ENCODE results near the gene OR51I1.
A peak's percentile ranks its signal among the peaks of the same experiment; 100 is the strongest.

Gene OR51I1, protein sequence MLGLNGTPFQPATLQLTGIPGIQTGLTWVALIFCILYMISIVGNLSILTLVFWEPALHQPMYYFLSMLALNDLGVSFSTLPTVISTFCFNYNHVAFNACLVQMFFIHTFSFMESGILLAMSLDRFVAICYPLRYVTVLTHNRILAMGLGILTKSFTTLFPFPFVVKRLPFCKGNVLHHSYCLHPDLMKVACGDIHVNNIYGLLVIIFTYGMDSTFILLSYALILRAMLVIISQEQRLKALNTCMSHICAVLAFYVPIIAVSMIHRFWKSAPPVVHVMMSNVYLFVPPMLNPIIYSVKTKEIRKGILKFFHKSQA

DNA sequence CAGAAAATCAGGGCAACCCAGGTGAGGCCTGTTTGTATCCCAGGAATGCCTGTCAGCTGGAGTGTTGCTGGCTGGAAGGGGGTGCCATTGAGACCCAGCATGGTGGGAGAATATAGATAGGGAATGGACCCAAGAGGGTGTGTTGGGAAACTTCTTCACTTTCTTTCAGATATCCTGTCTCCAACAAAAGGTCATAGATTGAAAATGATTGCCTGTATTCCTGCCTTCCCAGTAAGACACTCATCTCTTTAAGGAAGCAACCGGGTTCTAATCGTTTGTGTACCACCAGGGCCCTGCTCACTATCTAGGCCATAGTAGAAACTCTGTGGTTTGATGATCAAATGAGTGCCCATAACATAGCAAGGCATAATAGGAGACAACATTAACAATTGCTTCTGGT lies at the start of gene OR51I1:
OR51I1 (minus strand) TSS at position 101 of the 400 bp plus-strand sequence; CDS start at position 101, 0 bp downstream.
- no peak for DNase-seq

DNA sequence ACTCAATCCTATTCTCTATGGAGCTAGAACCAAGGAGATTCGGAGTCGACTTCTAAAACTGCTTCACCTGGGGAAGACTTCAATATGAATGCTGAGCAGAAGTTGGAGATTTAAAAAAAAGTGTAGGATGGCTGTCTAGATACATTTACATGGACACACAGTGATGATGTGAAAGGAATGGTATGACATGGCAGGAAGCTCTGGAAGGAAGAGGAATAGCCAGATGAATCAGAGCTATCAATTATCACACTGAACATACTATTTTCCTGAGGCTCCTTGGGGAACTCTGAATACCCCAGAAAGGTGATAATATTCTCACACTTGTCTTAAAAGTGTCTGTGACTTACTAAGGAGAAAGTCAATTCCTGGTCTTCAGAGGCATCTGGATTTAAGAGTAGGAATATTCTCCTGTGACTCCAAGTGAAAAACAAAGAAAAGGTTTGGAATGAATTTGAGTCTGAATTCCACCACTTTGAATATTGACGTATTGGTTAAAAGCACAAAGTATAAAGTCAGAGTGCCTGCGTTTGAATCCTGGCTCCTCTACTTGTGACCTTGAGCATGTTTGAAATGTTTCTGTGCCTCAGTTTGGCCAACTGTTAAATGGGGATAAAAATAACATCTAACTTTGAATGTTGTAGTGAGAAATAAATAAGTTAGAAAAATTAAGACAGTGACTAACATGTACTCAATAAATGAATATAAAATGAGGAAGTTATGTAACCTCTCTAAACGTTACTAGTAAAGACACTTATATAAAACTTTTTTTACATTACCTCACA lies 48.5 kb upstream of the OR51I1 start:
- no peak for DNase-seq

DNA sequence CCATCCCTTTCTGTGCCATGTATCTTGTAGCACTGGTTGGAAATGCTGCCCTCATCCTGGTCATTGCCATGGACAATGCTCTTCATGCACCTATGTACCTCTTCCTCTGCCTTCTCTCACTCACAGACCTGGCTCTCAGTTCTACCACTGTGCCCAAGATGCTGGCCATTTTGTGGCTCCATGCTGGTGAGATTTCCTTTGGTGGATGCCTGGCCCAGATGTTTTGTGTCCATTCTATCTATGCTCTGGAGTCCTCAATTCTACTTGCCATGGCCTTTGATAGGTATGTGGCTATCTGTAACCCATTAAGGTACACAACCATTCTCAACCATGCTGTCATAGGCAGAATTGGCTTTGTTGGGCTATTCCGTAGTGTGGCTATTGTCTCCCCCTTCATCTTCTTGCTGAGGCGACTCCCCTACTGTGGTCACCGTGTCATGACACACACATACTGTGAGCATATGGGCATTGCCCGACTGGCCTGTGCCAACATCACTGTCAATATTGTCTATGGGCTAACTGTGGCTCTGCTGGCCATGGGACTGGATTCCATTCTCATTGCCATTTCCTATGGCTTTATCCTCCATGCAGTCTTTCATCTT lies 47.6 kb upstream of the OR51I1 start:
- no peak for DNase-seq

- DNase-seq, result no peak
Observed at GRCh38 chr11:5488385-5488784, 47.1 kb upstream of the OR51I1 start, which contains the start of gene OR52D1. Gene OR52D1, plus strand, starts transcription at chr11:5488685. Its CDS starts 22 bp downstream, at chr11:5488707.

DNA sequence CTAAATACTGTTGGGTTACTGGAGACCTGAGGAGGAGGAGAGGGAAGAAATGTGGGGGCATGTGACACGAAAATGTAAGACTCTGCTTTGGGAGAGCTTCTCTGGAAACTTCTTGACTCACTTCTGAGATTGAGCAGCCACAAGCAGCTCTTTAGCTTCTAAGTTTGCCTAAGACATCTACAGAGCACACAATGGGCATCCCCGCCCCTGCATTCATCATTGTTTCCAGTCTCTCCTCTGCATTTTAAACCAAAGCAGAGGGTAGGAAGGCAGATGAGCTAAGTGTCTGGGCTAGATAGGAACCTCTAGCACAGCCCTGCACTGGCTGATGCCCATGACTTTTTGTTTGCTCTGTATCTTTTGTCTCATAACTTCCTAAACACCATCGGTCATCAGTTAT lies 45.1 kb upstream of the OR51I1 start:
- DNase-seq, result no peak

- DNase-seq, result no peak
Observed at GRCh38 chr11:5486003-5486402, 44.7 kb upstream of the OR51I1 start.

GRCh38 chr11:5476186-5476819 lies 35.0 kb upstream of the OR51I1 start:
- DNase-seq, result peak in 2 of 14 donors; percentile 1 to 7

DNA sequence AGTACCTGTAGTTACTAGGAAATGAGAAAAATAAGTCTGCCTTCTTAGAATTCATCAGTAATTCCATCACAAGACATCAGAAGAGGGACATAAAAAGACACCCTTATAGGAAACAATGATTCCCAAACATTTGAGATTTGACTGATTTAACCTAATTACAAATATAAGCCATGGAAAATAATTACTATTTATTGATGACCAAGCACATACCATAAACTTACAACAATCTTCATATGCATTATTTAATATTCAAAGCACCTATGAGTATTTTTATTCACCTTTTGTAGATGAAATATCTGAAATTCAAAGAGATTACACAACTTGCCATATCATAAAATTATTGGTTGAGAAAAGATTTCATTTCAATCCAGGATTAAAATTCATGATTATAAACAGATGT lies 32.6 kb upstream of the OR51I1 start:
- DNase-seq, result no peak

DNA sequence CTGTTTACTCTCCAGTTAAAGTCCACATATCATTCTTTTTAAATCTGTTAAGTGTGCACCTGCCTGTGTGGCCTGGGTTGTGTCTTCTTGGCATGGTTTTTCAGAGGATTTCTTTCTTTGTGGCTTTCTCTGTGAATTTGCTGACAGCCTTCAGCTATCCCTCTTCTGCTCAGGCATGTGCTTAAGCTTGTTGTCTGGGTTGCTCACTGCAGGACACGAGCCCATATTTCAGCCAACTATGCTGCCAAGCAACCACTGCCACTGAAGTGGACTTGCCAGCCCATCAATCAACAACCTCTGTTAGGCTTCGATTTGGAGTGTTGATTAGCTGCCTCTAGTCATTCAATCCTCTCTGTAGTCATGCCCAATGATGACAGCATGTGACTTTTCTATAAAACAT lies 26.2 kb upstream of the OR51I1 start:
- DNase-seq, result no peak

- DNase-seq, result no peak
Observed at GRCh38 chr11:5460983-5461621, 19.8 kb upstream of the OR51I1 start.

- DNase-seq, result no peak
Observed at GRCh38 chr11:5449432-5449831, 8.1 kb upstream of the OR51I1 start.

GRCh38 chr11:5449023-5449422 lies 7.7 kb upstream of the OR51I1 start, which contains the start of gene OR51I2:
Gene OR51I2, plus strand, starts transcription at chr11:5449323. Its CDS starts 4,166 bp downstream, at chr11:5453489.
- DNase-seq, result no peak

DNA sequence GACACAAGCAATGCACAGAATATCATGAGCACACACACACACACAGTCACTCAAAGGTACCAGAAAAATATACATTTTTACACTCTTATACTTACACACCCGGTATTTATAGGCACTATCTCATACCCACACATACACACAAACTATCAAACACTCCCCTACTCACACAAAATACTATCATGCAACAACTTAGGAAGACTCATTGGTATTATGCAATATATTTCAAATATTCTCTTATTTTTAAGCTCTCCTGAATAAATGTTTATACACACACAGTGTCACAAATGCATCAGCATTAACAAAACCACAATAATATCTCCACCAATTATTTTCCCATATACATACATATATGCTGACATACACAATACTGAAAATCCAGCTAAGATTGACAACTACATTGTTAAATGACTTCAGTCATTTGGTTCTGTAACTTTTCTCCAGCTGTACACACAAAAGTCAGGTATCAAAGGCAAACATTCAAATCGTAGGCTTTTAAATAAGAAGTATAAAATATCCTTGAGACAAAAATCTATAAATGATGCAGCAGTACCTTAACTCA lies 2.6 kb upstream of the OR51I1 start:
- DNase-seq, result no peak

DNA sequence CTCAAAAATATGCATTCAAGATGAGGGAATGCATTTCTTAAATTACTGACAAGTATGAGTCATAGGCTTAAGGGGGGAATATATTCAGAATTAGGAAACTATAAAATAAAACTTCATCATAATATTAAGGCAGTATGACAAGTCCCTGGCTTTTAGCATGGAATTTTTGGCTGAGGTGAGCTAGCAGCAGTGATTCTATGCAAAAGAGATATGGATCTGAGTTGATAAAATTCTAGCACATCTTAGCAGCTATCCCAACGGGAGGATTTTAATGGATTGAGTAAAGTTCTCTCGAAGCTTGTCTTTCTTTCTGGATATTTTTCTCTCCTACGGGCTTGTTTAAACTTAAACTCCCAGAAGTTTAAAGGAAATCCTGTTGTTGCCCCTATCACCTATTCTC lies 18.2 kb downstream of the OR51I1 start:
- no peak for DNase-seq

GRCh38 chr11:5421811-5422210 lies 19.5 kb downstream of the OR51I1 start, which contains the start of gene OR51Q1:
Gene OR51Q1, plus strand, starts transcription at chr11:5422111. Its CDS starts 90 bp downstream, at chr11:5422201.
- no peak for DNase-seq

DNA sequence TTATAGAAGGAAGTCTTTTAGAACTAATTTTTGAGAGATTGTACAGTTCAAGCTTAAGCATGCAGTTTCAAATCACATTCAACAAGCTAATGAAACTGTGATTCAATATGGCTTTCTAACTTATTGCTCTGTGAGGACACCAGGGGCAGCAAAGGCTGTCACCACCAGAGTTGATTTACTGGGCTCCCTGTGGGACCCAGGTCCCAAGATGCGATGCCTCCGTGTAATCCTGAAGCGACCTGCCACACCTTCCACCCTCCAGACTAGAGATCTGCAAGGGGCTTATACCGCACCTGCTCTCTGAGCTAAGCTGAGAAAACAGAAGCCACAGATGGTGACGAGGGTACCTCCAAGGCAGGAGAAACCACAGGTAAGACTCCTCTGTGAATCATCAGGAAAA lies 20.3 kb downstream of the OR51I1 start:
- DNase-seq, result no peak

GRCh38 chr11:5405173-5405572 lies 36.1 kb downstream of the OR51I1 start:
- no peak for DNase-seq

DNA sequence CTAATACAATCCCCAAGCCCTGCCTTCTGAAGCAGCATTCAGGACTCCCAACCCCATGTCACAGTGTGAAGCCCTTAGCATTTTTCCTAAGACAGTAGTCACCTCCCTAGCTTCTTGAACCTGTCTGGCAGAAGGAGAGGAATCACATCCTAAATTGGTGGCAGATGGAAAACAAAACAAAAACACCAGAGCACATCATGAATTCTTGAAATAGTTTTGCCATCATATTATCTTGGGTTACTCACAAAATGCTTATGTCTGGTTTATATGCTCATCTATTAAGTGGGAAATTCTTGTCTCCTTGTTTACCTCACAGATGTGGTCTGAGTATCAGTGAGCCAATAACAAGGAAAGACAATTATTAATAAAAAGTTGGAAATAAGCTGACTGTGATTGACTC lies 42.4 kb downstream of the OR51I1 start:
- no peak for DNase-seq

GRCh38 chr11:5394091-5394490 lies 47.2 kb downstream of the OR51I1 start:
- DNase-seq, result no peak

All from C1 segment of cervical spinal cord (tissue), 14 donors.